ENCODE results near the gene ZNF281.
"Not testable (repeated sequence)": the region's sequence is repeated elsewhere in the genome, so short reads cannot be mapped to it uniquely, and the experiment has no call there.

The ZNF281 gene

GRCh38 chr1:200362421-200362820, 47.4 kb downstream of the ZNF281 start:
- DNase-seq: no peak

GRCh38 chr1:200359610-200360163, 50.1 kb downstream of the ZNF281 start:
- no peak for DNase-seq

GRCh38 chr1:200357925-200358324, 51.9 kb downstream of the ZNF281 start:
- DNase-seq: not testable (repeated sequence)

- no peak for DNase-seq
These were observed 54.0 kb downstream of the ZNF281 start for GRCh38 chr1:200355801-200356200.
